HG03439 (cell line): ENCODE data around the gene RAB17.
"Not testable (repeated sequence)": the region's sequence is repeated elsewhere in the genome, so short reads cannot be mapped to it uniquely, and the experiment has no call there.

Experiments used
- ATAC-seq: cut with Tn5 transposase; IDR thresholded peaks from one replicate; pipeline ENCODE4 v1.9.1; 2021; ENCODE audit warnings: mild to moderate bottlenecking, moderate library complexity; ENCODE audit not compliant: unreplicated experiment

The RAB17 gene

DNA sequence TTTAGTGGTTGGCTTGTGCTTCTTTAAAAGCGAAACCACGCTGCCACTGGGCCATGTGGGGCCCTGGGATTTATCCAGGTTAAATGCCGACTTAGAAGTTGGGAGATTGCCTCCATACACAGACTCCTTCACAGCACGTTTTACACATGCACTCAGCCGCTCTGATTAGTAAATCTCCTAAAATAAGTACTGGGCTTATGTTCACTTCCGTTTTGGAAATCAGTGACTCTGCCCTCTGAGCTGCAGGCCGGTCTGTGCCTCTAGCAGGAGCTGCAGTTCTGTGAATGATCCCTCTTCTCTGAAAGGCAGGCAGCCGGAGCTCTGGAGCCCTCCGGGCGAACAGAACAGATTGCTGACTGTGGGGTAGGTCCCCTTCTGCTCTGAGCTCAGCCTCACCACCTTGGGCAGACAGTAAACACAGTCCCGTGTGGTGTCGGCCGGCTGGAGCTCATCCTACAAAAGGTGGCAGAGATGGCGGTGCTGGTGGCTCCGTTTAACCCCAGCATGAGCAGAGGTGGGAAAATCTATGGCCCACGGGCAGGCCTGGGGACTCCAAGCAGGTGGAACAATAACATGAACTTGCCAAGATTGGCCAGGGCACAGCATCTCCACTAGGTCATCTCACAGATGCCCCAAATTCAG is 9.8 kb upstream of the RAB17 start:
- ATAC-seq: no peak

DNA sequence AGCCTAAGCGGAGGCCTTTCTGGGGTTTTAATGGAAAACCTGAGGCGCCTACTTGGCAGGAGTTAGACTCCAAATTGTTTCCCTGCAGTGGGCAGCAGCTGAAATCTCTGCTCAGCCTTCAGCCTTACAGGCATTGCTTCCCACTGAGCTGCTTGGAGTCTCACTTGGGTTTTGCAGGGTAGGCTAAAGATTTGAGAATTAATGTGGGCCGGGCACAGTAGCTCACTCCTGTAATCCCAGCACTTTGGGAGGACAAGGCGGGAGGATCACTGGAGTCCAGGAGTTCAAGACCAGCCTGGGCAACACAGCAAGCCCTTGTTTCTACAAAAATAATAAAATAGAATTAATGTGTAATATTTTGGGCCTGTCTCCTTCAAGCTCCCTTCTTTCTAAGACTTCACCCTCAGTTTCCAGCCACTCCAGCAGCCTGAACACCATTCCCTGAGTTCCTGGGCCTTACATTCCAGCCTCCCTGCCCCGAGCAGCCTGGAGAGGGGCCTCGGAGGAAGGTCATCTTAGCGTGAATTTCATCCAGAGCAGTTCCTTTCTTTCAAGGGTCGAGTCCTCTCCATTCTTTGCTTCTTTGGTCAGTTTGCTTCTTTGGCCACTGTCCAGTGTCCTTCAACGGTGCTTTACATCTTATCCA is 9.1 kb upstream of the RAB17 start:
- no peak for ATAC-seq

DNA sequence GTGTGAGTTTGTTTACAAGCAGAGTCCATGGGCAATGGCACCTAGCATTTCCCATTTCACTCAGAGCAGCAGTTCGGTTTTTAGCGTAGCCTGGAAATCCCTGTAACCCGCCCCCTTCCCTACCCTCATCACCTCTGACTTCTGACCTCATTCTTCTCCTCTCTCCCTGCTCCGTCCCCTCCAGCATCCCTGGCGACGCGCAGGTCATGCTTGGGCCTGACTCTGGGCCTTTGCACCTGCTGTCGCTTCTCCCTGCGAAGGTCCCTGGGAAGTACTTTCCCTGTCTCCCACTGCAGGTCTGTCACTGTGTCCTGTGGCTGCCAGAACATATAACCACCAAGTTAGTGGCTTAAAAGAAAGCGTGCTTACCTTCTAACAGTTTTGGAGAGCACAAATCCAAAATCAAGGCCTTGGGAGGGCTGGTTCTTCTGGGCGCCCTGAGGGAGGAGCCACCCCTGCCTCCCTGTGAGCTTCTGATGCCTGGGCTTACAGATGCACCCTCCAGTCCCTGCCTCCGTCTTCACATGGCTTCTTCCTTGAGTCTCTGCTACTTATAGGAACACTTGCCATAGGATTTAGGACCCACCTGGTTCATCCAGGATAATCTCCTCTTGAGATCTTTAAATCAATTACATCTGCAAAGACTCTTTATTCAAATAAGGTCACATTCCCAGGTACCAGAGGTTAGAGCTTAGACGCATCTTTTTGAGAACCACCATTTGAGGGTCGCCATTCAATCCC is 8.1 kb upstream of the RAB17 start:
- ATAC-seq: no peak

DNA sequence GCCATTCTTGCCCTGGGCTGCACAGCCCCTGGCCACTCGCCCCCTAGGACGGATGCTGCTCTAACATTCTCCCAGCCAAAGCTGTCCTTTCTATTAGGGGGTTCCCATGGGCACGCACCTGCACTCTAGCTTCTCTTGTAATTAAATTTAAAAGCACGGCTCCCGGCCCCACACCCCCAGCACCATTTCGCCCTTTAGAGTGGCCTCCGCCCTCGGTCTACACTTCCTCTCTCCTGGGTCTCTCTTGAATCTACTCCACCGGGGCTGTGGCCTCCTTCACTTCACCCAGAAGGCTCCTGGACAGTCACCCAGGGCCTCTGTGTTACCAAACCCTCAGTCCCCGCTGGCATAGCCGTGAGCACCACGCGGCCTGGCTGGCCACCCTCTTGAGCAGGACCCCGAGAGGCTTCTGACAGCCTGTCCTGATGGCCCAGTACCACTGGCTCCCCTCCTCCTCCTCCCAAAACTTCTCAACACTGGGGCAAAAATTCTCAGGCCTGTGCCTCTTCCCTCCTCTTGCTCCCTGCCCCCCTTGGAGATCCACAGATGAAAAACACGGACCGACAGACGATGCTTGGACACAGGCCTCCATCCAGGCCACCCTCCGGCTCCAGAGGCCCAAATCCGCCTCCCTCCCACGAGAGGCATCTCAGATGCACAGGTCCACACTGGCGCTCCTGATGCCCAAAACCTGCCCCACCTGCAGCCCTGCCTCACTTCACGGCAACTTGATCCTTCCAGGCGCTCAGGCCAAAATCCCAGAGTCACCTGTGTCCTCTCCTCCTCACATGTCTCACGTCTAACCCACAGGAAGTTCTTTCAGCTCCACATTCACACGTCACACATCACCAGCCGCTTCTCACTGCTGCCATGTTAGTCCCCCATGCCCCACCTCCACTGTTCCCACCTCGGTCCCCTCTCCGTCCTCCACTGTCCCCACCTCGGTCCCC is 6.9 kb upstream of the RAB17 start:
- no peak for ATAC-seq

DNA sequence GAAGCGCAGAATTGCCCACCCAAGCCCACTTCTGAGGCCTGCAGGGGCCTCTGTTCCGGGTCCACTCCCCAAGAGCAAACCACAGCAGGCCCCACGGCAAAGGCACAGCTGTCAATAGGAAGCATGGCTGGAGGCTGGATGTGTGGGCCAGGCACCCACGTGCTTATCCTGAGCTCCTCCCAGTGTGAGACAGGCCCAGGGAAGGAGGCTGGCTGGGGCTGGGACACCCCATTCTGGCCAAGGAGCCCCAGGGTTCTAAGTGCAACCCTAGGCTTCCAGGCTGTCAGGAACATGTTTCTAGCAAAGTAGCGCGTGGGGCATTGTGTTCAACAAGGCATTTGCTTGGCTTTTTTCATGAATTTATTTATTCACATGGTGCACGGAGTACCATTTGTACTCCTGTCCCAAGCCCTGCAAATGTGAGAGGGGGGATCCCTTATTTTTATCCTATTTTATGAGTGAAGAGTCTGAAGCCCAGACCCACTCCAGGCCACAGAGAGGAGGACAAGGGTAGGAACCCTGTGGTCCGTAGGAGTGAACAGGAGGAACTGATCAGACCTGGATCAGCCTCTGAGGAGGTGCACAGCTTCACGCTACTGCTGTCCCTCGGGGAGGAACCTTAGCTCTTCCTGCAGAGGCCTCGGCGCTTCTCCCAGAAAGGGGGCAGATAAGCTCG is 6.1 kb upstream of the RAB17 start:
- no peak for ATAC-seq

DNA sequence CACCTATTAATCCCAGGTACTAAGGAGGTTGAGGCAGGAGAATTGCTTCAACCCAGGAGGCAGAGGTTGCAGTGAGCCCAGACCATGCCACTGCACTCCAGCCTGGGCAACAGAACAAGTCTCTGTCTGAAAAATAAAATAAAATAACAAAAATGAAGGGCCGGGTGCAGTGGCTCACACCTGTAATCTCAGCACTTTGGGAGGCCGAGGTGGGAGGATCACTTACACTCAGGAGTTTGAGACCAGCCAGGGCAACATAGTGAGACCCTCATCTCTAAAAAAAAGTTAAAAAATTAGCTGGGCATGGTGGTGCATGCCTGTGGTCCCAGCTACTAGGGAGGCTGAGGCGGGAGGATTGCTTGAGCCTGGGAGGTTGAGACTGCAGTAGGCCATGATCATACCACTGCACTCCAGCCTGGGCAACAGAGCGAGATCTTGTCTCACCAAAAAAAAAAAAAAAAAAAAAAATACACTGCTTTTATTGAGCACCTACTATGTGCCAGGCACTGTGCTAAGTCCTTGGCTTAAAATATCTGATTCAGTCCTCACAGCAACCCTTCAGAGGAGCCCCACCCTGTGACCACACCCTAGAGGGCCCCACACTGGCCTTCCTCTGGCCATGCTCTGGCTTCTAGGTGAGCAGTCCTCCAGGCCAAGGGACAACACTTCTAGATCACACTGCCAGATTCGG is 5.4 kb upstream of the RAB17 start:
- ATAC-seq: not testable (repeated sequence)

DNA sequence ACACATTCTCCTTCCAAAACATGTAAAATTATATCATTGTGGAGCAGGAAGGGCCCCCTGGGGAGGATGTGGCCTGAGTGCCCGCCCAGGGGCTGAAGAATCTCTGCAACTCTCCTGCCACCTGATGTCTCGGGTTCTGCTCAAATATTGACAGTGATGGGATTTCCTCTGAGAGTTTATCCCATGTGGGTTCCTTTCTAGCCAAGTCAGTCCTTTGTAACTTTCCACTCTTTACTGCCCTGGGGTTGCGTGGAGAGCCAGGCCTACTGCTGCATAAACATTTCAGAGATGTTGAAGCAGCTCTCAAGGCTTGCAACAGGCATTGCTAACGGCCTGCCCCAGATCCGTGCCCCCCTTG is 4.0 kb upstream of the RAB17 start:
- ATAC-seq: no peak

DNA sequence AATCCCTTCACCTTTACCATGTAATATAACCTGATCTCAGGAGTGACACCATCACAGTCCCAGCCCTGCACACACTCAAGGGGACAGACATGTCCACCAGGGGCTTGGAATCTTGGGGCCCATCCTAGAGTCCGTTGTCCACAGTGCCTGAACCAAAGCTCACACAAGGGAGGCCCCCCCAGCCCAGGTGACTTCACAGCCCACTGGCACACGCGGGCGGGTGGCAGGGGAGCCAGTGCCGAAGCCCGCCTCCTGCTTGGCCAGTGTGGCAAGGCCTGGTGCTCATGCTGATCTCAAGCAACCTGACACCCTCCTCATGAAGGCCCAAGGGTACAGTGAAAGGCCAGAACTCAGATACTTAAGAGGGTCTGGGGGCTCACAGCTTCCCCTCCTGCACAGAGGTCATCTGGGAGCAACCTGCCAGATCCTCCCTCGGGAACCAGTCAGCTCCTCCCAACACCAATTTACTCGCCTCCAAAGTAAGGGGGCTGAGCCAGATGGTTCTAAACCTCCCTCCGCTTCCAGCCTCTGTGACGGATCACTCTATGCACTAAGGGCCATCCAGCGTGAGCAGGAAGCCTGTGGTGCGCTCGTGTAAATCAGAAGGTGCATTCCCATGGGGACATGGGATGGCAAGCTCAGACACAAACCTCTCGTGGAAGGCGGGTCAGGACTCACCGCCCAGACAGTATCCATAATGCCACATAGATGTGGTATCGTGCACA is 3.2 kb upstream of the RAB17 start:
- ATAC-seq: no peak

DNA sequence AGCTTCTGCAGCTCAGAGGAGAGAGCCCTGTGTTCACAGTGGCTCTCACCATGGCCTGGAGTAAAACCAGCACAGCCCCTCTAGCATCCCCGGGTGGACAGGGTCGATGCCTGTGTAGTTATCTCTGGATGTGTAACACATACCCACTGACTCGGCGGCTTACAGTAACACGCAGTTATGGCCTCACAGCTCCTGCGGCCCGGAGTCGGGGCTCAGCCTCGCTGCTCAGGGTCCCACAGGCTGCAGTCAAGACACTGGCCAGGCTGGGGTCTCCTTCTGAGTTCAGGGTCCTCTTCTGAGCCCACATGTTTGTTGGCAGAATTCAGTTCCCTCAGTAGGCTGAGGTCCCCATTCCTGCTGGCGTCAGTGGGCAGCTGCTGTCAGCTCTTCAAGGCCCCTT is 2.5 kb upstream of the RAB17 start:
- no peak for ATAC-seq

DNA sequence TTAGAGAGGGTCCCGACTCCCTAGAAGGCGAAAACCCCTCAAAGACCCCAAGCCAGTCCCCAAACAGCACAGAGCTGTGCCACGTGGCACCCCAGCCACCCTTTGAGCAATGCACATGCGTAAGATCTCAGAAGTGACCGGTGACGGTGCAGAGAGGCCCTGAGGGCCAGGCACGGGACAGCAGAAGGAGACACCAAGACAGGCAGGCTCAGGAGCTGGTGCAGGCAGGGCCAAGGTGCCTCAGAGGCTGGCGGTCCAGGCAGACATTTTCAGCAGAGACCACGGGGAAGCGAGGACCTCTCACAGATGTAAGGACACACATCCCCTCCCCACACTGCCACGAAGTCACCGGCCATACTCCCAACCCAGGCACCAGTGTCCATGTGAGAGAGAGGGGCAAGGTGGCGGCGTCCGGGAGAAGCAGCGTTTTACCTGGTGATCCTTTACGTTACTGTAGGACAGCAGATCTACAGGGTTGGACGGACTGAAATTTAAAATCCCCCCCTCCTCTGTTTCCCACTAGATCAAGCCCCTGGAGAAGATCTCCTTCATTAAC is 2.0 kb upstream of the RAB17 start:
- ATAC-seq: no peak

DNA sequence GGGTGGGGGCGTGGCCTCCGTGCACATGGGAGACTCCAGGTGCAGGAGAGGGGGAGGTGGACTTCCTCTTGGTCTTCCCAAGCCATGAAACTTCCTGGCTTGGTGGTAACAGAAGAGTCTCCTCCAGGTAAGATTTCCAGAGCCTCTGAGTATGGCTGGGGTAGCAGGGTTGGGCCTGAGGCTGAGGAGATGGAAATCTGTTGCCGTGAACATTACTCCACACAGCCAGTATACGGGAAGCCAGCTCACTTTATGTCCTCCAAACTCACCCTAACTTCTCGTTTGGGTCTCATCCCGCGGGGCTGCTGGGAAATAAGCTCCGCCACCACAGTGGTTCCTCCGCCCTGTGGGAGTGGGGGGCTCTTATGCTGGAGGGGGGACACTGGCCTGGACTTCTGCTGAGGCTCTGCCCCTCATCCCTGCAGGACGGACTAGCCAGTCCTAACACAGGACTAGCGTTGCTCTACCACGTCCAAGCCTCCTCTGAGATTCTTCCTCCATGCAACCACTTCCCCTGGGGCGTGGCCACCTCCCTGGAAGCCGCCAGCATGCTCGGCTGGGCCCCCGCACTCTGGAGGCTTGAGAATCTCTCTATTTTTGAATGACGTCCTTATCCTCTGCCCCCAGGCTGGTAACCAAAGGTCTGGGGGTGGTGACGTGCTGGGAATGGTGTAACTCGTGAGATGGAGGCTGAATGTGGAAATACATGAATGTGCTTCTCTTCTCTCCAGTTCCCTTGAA is 777 bp upstream of the RAB17 start:
- no peak for ATAC-seq

DNA sequence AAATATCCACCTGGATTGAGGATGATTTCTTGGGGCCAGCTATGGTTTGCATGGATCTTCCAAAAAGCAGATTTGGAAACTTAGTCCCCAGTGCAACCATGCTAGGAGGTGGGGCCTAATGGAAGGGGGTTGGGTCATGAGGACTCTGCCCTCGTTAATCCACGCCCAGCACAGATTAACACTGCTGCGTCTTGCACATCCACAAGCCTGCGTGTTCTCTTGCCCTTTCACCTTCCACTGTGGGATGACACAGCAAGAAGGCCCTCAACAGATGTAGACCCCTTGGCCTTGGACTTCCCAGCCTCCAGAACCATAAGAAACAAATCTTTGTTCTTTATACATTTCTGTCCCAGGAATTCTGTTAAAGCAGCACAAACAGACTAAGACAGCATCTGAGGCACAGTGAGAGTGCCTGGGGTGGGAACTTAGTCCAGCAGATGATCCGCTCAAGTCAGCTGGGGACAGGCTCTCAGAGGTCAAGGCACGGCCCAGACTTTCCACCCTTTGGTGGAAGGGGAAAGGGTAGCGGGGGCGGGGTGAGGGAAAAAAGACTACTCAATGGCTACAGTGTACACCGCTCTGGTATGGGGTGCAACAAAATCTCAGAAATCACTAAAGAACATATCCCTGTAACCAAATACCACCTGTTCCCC is 2.4 kb downstream of the RAB17 start:
- ATAC-seq: no peak

DNA sequence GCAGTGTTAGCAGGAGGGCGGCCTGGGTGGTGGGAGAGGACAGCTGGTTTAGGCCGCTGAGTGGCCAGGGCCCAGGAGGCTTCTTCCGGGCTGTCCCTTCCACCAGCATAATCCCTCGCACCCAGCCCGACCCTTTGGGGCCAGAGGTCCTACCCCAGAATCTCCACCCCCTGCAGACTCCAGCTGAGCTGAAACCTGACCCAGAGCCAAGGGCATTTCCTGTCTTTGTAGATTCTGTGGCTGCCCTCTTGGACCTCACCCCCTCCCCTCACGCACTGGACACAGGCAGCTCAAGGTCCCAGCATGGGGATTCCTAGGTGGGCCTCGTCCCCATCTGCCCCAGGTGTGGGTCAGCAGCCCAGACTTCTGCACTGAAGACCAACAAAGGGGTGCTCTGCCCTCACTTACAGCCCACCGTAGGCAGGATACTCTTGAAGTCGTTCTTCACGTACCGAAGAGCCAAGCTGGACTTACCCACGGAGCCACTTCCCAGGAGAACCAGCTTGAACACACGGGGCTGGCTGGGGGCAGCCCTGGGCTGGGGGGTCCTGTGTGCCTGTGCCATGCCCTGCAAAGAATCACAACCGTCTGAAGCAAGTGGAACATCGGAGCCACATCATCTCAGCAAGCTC is 4.8 kb downstream of the RAB17 start:
- no peak for ATAC-seq

DNA sequence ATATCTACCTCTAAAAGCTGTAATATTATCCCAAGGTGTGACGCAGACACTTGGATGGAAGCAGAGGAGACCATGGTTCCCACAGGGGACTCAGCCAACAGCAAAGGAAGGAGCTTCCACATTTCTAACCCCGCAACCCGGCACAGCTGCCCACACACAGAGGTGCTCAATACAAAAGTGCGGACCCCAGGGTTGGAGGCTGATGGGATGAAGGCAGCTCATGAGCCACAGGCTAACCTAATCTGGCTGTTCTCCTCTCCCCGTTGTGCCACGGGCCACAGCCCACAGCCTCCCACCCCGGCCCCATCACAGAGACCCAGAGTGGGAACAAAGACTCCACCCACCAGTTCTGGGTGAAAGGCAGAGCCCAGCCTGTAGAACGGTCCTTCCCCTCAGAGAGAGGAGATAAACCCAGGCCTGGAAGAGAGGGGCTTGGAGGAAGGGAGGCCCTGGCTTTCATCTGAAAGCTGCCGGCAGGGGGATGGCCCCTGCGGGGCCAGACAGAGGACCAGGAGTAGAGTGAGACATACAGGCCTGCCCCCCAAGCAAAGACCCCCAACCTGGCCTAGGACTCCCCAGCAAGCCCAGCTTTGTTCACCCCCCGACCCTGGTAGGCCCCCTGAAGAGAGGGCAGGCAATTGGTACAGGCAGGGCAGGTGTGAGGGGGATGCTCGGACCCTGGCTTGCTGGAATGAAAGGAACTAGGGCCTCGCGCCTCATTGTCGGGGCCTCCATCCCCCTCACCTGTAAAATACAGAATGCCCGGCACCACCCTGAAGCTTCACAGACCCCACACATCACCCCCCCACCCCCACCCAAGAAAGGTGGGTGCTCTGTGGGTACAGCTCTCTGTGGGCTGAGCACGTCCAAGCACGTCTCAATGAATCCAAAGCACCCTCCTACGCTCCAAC is 6.9 kb downstream of the RAB17 start:
- ATAC-seq: no peak

DNA sequence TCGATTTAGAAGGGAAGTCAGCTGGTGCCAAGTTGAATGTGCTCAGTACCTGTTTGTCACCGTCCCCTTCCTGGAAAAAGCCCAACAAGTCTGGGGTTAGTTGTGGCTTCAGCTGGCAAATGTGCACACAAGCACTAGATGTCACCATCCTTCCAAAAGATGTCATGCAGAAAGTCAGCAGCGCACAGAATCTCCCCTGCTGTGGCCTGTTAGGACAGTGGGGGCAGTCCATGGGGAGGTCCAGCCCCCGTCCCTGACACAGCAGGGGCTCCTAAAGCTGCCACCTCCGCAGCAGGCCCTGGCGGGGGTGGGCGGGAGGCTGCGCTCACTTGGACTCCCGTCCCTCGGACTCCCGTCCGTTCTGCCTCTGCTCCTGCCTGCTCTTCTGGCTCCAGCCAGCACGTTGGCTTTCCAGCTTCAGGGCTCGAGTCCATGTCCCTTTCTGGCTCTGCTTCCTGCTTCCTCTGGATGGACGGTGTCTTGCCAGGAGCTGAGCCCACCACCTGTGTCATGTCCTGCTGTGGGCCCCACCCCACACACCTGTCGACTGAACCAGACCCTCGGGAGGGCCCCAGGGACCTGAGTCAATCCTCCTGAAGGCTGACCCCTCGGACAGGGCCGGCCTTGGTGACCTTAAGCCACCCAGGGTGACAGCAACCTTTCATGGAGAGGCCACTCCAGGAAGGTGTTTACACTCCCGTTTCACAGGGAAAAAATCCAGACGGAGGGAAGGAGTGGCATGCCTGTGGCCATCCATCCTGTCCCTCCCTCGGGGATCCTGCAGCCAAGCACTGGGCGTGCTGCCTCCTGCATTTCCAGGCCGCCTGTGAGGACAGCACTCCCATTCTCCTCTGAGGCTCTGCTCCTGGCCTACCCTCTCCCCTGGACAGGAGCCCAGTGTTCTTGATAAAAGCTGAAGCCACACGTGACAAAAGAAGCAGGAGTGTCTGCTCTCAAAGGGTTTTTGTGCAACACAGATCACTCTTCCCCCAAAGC is 8.5 kb downstream of the RAB17 start:
- ATAC-seq: no peak
